Activated CD4-positive, alpha-beta memory T cell treated with anti-CD3 and anti-CD28 coated beads for 36 hours (primary cell): ENCODE data around the gene TYW1B. TPM values are rescaled to one million over a fixed set of nuclear protein-coding genes. Genes with fewer than 3 reads are reported as not detected.
"Not testable (repeated sequence)": the region's sequence is repeated elsewhere in the genome, so short reads cannot be mapped to it uniquely, and the experiment has no call there.

Experiments
- CTCF ChIA-PET: fragments of 350-600 bp; sonication (Branson Sonifier 250); formaldehyde crosslinking; loops from one replicate; lab custom pipeline; 2021; ENCODE audit warnings: antibody characterized with exemption, inconsistent platforms; lab: Charles Lee
- POLR2A ChIA-PET: fragments of 350-600 bp; sonication (Branson Sonifier 250); formaldehyde crosslinking; loops from one replicate; lab custom pipeline; 2021; ENCODE audit warnings: antibody characterized with exemption; lab: Charles Lee
- DNase-seq: peaks from one replicate; pipeline ENCODE4 v3.0.0-alpha.2; 2020
- H3K27ac Mint-ChIP-seq: one replicate; pipeline ENCODE4 v1.8.0; 2021; ENCODE audit warnings: mixed read lengths
- H3K27me3 Mint-ChIP-seq: one replicate; pipeline ENCODE4 v1.8.0; 2021; ENCODE audit warnings: mixed read lengths
- H3K36me3 Mint-ChIP-seq: one replicate; pipeline ENCODE4 v1.8.0; 2021; ENCODE audit warnings: mixed read lengths
- H3K4me1 Mint-ChIP-seq: one replicate; pipeline ENCODE4 v1.8.0; 2021; ENCODE audit warnings: low read depth, mixed read lengths
- H3K4me3 Mint-ChIP-seq: one replicate; pipeline ENCODE4 v1.8.0; 2021; ENCODE audit warnings: mild to moderate bottlenecking, mixed read lengths
- H3K9me3 Mint-ChIP-seq: one replicate; pipeline ENCODE4 v1.8.0; 2021; ENCODE audit warnings: mixed read lengths
- intact Hi-C: fragments of 100-400 bp; cut with micrococcal nuclease; formaldehyde crosslinking; loops from one replicate; pipeline ENCODE4 v1.15.1; 2023
- total RNA-seq, 2 experiments: library from RNA; stranded (reverse); gene quantifications; one replicate each; pipeline ENCODE4 v1.2.3, GENCODE V29; 2021

Gene TYW1B
- total RNA-seq, 2 experiments from 2014 or later = 2.9 to 3.8 TPM

GRCh38 chr7:72706521-72706920 is 121.5 kb downstream of the TYW1B start:
- DNase-seq = no peak

GRCh38 chr7:72705693-72706092 is 122.3 kb downstream of the TYW1B start:
- DNase-seq, H3K27ac Mint-ChIP-seq, intact Hi-C loops, H3K9me3 Mint-ChIP-seq, H3K4me3 Mint-ChIP-seq, H3K27me3 Mint-ChIP-seq, H3K4me1 Mint-ChIP-seq, POLR2A ChIA-PET, CTCF ChIA-PET: not testable (repeated sequence)
- H3K36me3 Mint-ChIP-seq = peaks cover 37% of the 10 kb centered on the region

More at GRCh38 chr7:72706521-72706920, 121.5 kb downstream of the TYW1B start:
- intact Hi-C loops = no loop called here
- no peak overlapping the region for H3K27ac Mint-ChIP-seq
- H3K27me3 Mint-ChIP-seq = no peaks in the 10 kb centered on the region
- no peaks in the 10 kb centered on the region for H3K4me1 Mint-ChIP-seq
- H3K36me3 Mint-ChIP-seq = peaks cover 42% of the 10 kb centered on the region
- POLR2A ChIA-PET = no interaction called here
- H3K9me3 Mint-ChIP-seq = peaks cover 6% of the 10 kb centered on the region
- CTCF ChIA-PET = no interaction called here
- H3K4me3 Mint-ChIP-seq = no peak overlapping the region

- DNase-seq = no peak
- Mint-ChIP-seq H3K9me3 (peaks cover 4% of the 10 kb centered on the region), H3K27me3 (no peaks in the 10 kb centered on the region), H3K4me3 (no peak overlapping the region), H3K27ac (no peak overlapping the region), H3K36me3 (peaks cover 31% of the 10 kb centered on the region), H3K4me1 (no peaks in the 10 kb centered on the region)
- intact Hi-C loops = no loop called here
- ChIA-PET CTCF (no interaction called here), POLR2A (no interaction called here)
Observed at GRCh38 chr7:72704894-72705293, 123.1 kb downstream of the TYW1B start.

- POLR2A ChIA-PET, H3K27me3 Mint-ChIP-seq, H3K4me3 Mint-ChIP-seq, CTCF ChIA-PET, DNase-seq, H3K36me3 Mint-ChIP-seq, intact Hi-C loops, H3K27ac Mint-ChIP-seq, H3K9me3 Mint-ChIP-seq, H3K4me1 Mint-ChIP-seq: not testable (repeated sequence)
Observed at GRCh38 chr7:72700548-72700947, 127.5 kb downstream of the TYW1B start.

- intact Hi-C loops, CTCF ChIA-PET, H3K4me3 Mint-ChIP-seq, H3K27me3 Mint-ChIP-seq, H3K9me3 Mint-ChIP-seq, DNase-seq, H3K4me1 Mint-ChIP-seq, H3K27ac Mint-ChIP-seq, POLR2A ChIA-PET: not testable (repeated sequence)
- peaks cover 12% of the 10 kb centered on the region for H3K36me3 Mint-ChIP-seq
Observed at GRCh38 chr7:72697066-72697465, 130.9 kb downstream of the TYW1B start.

GRCh38 chr7:72696643-72697042 is 131.4 kb downstream of the TYW1B start:
- H3K4me1 Mint-ChIP-seq, DNase-seq, POLR2A ChIA-PET, H3K27me3 Mint-ChIP-seq, H3K9me3 Mint-ChIP-seq, H3K27ac Mint-ChIP-seq, H3K4me3 Mint-ChIP-seq, CTCF ChIA-PET, H3K36me3 Mint-ChIP-seq, intact Hi-C loops: not testable (repeated sequence)

GRCh38 chr7:72695482-72695881 is 132.5 kb downstream of the TYW1B start:
- intact Hi-C loops, H3K9me3 Mint-ChIP-seq, H3K4me3 Mint-ChIP-seq, H3K27ac Mint-ChIP-seq, H3K4me1 Mint-ChIP-seq, H3K36me3 Mint-ChIP-seq, POLR2A ChIA-PET, DNase-seq, H3K27me3 Mint-ChIP-seq, CTCF ChIA-PET: not testable (repeated sequence)

GRCh38 chr7:72691442-72691841 is 136.6 kb downstream of the TYW1B start:
- POLR2A ChIA-PET, H3K4me3 Mint-ChIP-seq, DNase-seq, H3K4me1 Mint-ChIP-seq, H3K9me3 Mint-ChIP-seq, H3K27me3 Mint-ChIP-seq, intact Hi-C loops, H3K27ac Mint-ChIP-seq, CTCF ChIA-PET: not testable (repeated sequence)
- peaks cover 12% of the 10 kb centered on the region for H3K36me3 Mint-ChIP-seq

- H3K27ac Mint-ChIP-seq, DNase-seq, POLR2A ChIA-PET, H3K27me3 Mint-ChIP-seq, intact Hi-C loops, H3K4me3 Mint-ChIP-seq, H3K4me1 Mint-ChIP-seq, H3K9me3 Mint-ChIP-seq, CTCF ChIA-PET: not testable (repeated sequence)
- H3K36me3 Mint-ChIP-seq = peaks cover 10% of the 10 kb centered on the region
Observed at GRCh38 chr7:72690177-72690576, 137.8 kb downstream of the TYW1B start.

- H3K36me3 Mint-ChIP-seq, H3K4me1 Mint-ChIP-seq, H3K4me3 Mint-ChIP-seq, POLR2A ChIA-PET, intact Hi-C loops, DNase-seq, H3K27ac Mint-ChIP-seq, H3K9me3 Mint-ChIP-seq, CTCF ChIA-PET, H3K27me3 Mint-ChIP-seq: not testable (repeated sequence)
Observed at GRCh38 chr7:72689344-72689743, 138.7 kb downstream of the TYW1B start.

GRCh38 chr7:72681211-72681610 is 146.8 kb downstream of the TYW1B start:
- H3K4me3 Mint-ChIP-seq, POLR2A ChIA-PET, H3K27me3 Mint-ChIP-seq, intact Hi-C loops, H3K9me3 Mint-ChIP-seq, DNase-seq, CTCF ChIA-PET, H3K27ac Mint-ChIP-seq: not testable (repeated sequence)
- Mint-ChIP-seq H3K4me1 (peaks cover 24% of the 10 kb centered on the region), H3K36me3 (peaks cover 14% of the 10 kb centered on the region)

- CTCF ChIA-PET, H3K4me1 Mint-ChIP-seq, intact Hi-C loops, H3K27me3 Mint-ChIP-seq, H3K27ac Mint-ChIP-seq, H3K9me3 Mint-ChIP-seq, H3K4me3 Mint-ChIP-seq: not testable (repeated sequence)
- POLR2A ChIA-PET = interaction anchor here (0.6 kb wide), 1 partner anchor 16 kb away, joined by 4 read pairs; no protein-coding TSS in a partner anchor
- peaks cover 14% of the 10 kb centered on the region for H3K36me3 Mint-ChIP-seq
- peak; percentile 48 for DNase-seq
Observed at GRCh38 chr7:72676880-72677279, 151.1 kb downstream of the TYW1B start.

- peaks cover 13% of the 10 kb centered on the region for H3K36me3 Mint-ChIP-seq
- H3K4me1 Mint-ChIP-seq, H3K27ac Mint-ChIP-seq, H3K4me3 Mint-ChIP-seq, H3K27me3 Mint-ChIP-seq, DNase-seq, H3K9me3 Mint-ChIP-seq, intact Hi-C loops, CTCF ChIA-PET: not testable (repeated sequence)
- POLR2A ChIA-PET = interaction anchor here (0.6 kb wide), 1 partner anchor 16 kb away, joined by 4 read pairs; no protein-coding TSS in a partner anchor
Observed at GRCh38 chr7:72676086-72676690, 151.8 kb downstream of the TYW1B start.
